Measurements from ENCODE around the gene CTH. TPM values are rescaled to one million over a fixed set of nuclear protein-coding genes. Genes with fewer than 3 reads are reported as not detected.
"Not testable (repeated sequence)": the region's sequence is repeated elsewhere in the genome, so short reads cannot be mapped to it uniquely, and the experiment has no call there.

CTH gene
- total and polyA plus RNA-seq, 12 donors, result 0.97 to 65.0 (median 5.4) TPM

DNA sequence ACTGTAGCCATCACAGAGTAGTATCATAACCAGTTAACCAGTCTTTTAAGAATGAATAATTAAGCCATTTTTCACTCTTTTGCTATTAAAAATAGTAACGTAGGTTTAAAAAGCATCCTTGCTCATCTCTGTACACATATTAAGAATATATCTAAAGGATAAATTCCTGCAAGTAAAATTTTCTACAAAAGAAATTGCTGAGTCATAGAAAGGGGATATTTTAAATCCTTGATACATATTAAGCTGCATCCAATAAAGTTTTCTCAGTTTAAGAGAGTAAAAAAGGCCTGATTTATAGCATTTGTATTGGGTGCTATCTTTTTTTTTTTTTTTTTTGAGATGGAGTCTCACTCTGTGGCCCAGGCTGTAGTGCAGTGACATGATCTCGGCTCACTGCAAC lies 1.9 kb upstream of the CTH start:
- Histone ChIP-seq H3K27ac (no peak overlapping the region), H3K9me3 (replicated peaks in 1 of 3) (no peaks in the 10 kb centered on the region), H3K27me3 (no peaks in the 10 kb centered on the region), H3K36me3 (replicated peaks in 1 of 2) (no peaks in the 10 kb centered on the region), H3K4me1 (replicated peaks in 1 of 2) (peaks cover 5 to 15% of the 10 kb centered on the region in 2 donors), H3K4me3 (no peak overlapping the region)
- no peak for TF ChIP-seq POLR2A (IDR thresholded peaks at IDR 0.05)
- TF ChIP-seq, protein P1, sequence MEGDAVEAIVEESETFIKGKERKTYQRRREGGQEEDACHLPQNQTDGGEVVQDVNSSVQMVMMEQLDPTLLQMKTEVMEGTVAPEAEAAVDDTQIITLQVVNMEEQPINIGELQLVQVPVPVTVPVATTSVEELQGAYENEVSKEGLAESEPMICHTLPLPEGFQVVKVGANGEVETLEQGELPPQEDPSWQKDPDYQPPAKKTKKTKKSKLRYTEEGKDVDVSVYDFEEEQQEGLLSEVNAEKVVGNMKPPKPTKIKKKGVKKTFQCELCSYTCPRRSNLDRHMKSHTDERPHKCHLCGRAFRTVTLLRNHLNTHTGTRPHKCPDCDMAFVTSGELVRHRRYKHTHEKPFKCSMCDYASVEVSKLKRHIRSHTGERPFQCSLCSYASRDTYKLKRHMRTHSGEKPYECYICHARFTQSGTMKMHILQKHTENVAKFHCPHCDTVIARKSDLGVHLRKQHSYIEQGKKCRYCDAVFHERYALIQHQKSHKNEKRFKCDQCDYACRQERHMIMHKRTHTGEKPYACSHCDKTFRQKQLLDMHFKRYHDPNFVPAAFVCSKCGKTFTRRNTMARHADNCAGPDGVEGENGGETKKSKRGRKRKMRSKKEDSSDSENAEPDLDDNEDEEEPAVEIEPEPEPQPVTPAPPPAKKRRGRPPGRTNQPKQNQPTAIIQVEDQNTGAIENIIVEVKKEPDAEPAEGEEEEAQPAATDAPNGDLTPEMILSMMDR (IDR thresholded peaks at IDR 0.05), result no peak
- WGBS, 4 donors, result 89 to 100% (median 91%) methylated on average over 1 to 2 of the region's 2 CpGs
- intact Hi-C loops (cut with DNase I), result no loop called here
- no peak for DNase-seq

- peaks cover 5 to 15% of the 10 kb centered on the region in 2 donors for H3K4me1 ChIP-seq (replicated peaks in 1 of 2)
- H3K36me3 ChIP-seq (replicated peaks in 1 of 2), result no peaks in the 10 kb centered on the region
- DNase-seq, result no peak
- peak overlapping the region; percentile 11 to 68 (median 40) for H3K4me3 ChIP-seq
- intact Hi-C loops (cut with DNase I), result no loop called here
- peak overlapping the region; percentile 45 to 95 (median 92) for H3K27ac ChIP-seq
- TF ChIP-seq, protein P1 (IDR thresholded peaks at IDR 0.05), result no peak
- TF ChIP-seq POLR2A (IDR thresholded peaks at IDR 0.05), result no peak
- H3K9me3 ChIP-seq (replicated peaks in 1 of 3), result no peaks in the 10 kb centered on the region
- 1 to 3% (median 2%) methylated on average over 16 to 17 of the region's 17 CpGs for WGBS, 4 donors
- H3K27me3 ChIP-seq, result no peaks in the 10 kb centered on the region
Observed at GRCh38 chr1:70411360-70411844, 334 bp downstream of the CTH start.

DNA sequence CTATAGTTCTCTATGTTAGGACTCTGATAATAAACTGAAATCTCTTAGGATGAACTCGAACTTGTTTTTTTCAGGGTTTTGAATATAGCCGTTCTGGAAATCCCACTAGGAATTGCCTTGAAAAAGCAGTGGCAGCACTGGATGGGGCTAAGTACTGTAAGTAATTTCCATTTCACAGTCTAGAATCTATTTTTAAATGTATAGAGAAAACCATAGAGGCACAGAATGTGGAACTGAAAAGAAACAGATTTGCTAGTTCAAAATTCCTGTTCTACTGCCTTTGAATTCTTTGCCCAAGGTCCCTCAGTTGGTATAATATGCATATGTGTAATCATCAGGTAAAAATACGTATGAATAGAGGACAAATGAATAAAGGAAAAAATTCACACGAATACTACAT lies 4.8 kb downstream of the CTH start:
- H3K9me3 ChIP-seq (replicated peaks in 1 of 3), result peaks cover 0 to 2% (median 0%) of the 10 kb centered on the region in 3 donors
- no peak overlapping the region for H3K27ac ChIP-seq
- intact Hi-C loops (cut with DNase I), result no loop called here
- H3K36me3 ChIP-seq (replicated peaks in 1 of 2), result no peaks in the 10 kb centered on the region
- TF ChIP-seq, protein P1 (IDR thresholded peaks at IDR 0.05), result no peak
- TF ChIP-seq POLR2A (IDR thresholded peaks at IDR 0.05), result no peak
- H3K27me3 ChIP-seq, result no peaks in the 10 kb centered on the region
- H3K4me1 ChIP-seq (replicated peaks in 1 of 2), result peaks cover 5 to 9% of the 10 kb centered on the region in 2 donors
- no peak overlapping the region for H3K4me3 ChIP-seq
- WGBS, 4 donors, result 61 to 91% (median 69%) methylated on average over 4 of the region's 4 CpGs
- DNase-seq, result no peak

GRCh38 chr1:70418973-70419734 lies 8.1 kb downstream of the CTH start:
- H3K27me3 ChIP-seq; H3K4me1 ChIP-seq (replicated peaks in 1 of 2); DNase-seq; H3K27ac ChIP-seq; H3K4me3 ChIP-seq; H3K9me3 ChIP-seq (replicated peaks in 1 of 3); intact Hi-C loops (cut with DNase I); H3K36me3 ChIP-seq (replicated peaks in 1 of 2): not testable (repeated sequence)
- 87 to 96% (median 93%) methylated on average over 4 of the region's 4 CpGs for WGBS, 4 donors

DNA sequence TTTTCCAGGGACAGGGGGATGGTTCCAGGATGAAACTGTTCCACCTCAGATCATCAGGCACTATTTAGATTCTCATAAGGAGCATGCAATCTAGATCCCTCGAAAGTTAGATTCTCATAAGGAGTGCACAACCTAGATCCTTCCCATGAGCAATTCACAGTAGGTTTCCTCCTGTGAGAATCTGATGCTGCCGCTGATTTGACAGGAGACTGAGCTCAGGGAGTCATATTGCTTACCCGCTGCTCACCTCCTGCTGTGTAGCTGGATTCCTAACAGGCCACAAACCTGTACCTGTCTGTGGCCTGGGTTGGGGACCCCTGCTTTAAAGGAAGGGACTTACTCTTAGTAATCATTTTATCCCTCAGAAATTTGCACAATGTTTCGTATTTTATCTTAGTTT lies 9.3 kb downstream of the CTH start:
- TF ChIP-seq, protein P1 (IDR thresholded peaks at IDR 0.05), result no peak
- TF ChIP-seq POLR2A (IDR thresholded peaks at IDR 0.05), result no peak
- Histone ChIP-seq H3K27ac (no peak overlapping the region), H3K9me3 (replicated peaks in 1 of 3) (peaks cover 0 to 4% (median 0%) of the 10 kb centered on the region in 3 donors), H3K27me3 (no peaks in the 10 kb centered on the region), H3K4me3 (no peak overlapping the region), H3K4me1 (replicated peaks in 1 of 2) (no peaks in the 10 kb centered on the region), H3K36me3 (replicated peaks in 1 of 2) (no peaks in the 10 kb centered on the region)
- DNase-seq, result no peak
- 75 to 97% (median 92%) methylated on average over 4 of the region's 4 CpGs for WGBS, 4 donors
- intact Hi-C loops (cut with DNase I), result no loop called here

All from adrenal gland (tissue), 12 donors.